ENCODE measurements around the gene TRPV4. TPM values are rescaled to one million over a fixed set of nuclear protein-coding genes. Genes with fewer than 3 reads are reported as not detected.

The TRPV4 gene
- total RNA-seq, 1 experiment from 2014 or later, result 3.1 TPM

DNA sequence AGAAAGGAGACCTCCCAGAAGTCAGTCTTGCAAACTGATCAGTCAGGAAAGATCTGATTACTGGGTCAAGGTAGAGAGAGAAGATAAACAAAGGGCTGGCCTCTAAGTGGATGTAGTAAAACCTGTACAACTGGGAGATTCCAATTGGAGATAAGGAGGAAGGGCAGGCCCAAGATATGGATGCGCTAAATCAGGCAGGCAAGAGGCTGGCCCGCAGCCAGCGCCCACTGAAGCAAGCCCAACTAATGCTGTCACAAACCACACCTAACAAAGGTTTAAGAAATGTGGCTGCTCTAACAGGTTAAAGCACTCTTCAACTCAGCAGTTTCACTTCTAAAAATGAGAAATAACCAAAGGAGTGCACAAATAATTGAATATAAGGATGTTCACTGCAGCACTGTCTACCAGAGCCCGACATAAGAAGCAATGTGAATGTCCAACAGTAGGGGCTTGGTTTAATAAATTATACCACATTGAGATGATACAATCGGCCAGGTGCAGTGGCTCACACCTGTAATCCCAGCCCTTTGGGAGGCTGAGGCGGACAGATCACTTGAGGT, 42.5 kb upstream of the TRPV4 start:
- TF ChIP-seq, protein P1, sequence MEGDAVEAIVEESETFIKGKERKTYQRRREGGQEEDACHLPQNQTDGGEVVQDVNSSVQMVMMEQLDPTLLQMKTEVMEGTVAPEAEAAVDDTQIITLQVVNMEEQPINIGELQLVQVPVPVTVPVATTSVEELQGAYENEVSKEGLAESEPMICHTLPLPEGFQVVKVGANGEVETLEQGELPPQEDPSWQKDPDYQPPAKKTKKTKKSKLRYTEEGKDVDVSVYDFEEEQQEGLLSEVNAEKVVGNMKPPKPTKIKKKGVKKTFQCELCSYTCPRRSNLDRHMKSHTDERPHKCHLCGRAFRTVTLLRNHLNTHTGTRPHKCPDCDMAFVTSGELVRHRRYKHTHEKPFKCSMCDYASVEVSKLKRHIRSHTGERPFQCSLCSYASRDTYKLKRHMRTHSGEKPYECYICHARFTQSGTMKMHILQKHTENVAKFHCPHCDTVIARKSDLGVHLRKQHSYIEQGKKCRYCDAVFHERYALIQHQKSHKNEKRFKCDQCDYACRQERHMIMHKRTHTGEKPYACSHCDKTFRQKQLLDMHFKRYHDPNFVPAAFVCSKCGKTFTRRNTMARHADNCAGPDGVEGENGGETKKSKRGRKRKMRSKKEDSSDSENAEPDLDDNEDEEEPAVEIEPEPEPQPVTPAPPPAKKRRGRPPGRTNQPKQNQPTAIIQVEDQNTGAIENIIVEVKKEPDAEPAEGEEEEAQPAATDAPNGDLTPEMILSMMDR (conservative IDR thresholded peaks at IDR 0.05), result no peak
- no peaks in the 10 kb centered on the region for H4K20me1 ChIP-seq (ENCODE audit: insufficient read depth)
- ChIA-PET POLR2A (ENCODE audit: unreplicated experiment) (interaction anchor here (0.6 kb wide), 1 partner anchor 22 kb away, joined by 7 read pairs; no protein-coding TSS in a partner anchor), CTCF (no interaction called here)
- H3K79me2 ChIP-seq (ENCODE audit: low read depth), result peaks cover 62% of the 10 kb centered on the region
- H2AFZ ChIP-seq, result no peak overlapping the region
- no peaks in the 10 kb centered on the region for H3K9me2 ChIP-seq (ENCODE audit: insufficient read depth)
- H3K27me3 ChIP-seq (ENCODE audit: insufficient read depth, low read depth), result no peaks in the 10 kb centered on the region
- peak; percentile 86 to 94 for DNase-seq
- H3F3A ChIP-seq (ENCODE audit: insufficient read depth, low read depth), result peaks cover 33% of the 10 kb centered on the region
- no TSS peak for BruUV-seq (replicated peaks)
- H3K4me2 ChIP-seq, result peak overlapping the region; percentile 82
- H3K27ac ChIP-seq, result peak overlapping the region; percentile 69
- intact Hi-C loops (cut with micrococcal nuclease; ENCODE audit: unreplicated experiment), result loop anchor here (1.0 kb wide), 2 partner anchors 10 to 22 kb away; no protein-coding TSS in a partner anchor
- H3K36me3 ChIP-seq (ENCODE audit: low read depth), result 0 out of 2 replicates have a peak, but pooled peaks cover 5% of the 10 kb centered on the region
- H3K4me3 ChIP-seq, result peak overlapping the region; percentile 41; the same call in 1 of the 2 replicates
- peaks cover 60% of the 10 kb centered on the region for H3K4me1 ChIP-seq (replicated peaks; ENCODE audit: insufficient read depth)
- no peaks in the 10 kb centered on the region for H3K9me3 ChIP-seq (ENCODE audit: insufficient read depth, low read depth)

DNA sequence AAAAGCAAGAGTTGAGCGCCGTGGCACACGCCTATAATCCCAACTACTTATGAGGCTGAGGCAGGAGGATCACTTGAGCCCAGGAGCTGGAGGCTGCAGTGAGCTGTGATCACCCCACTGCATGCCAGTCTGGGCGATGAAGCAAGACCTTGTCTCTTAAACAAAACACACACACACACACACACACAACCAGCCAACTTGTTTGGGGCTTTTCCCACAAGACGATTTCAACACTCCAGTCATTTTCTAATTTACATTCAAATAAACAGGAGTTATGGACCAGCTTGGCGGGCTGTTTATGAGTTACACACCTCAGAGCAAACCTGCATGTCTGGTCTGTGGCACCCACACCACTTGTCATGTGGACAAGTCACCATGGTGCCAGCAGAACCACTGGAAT, 40.5 kb upstream of the TRPV4 start:
- H3K4me2 ChIP-seq, result no peak overlapping the region
- H3K36me3 ChIP-seq (ENCODE audit: low read depth), result 0 out of 2 replicates have a peak, but pooled peaks cover 5% of the 10 kb centered on the region
- H3K9me3 ChIP-seq (ENCODE audit: insufficient read depth, low read depth), result no peaks in the 10 kb centered on the region
- H3F3A ChIP-seq (ENCODE audit: insufficient read depth, low read depth), result peaks cover 33% of the 10 kb centered on the region
- peaks cover 50% of the 10 kb centered on the region for H3K4me1 ChIP-seq (replicated peaks; ENCODE audit: insufficient read depth)
- BruUV-seq (replicated peaks), result no TSS peak
- CTCF ChIA-PET, result no interaction called here
- no peaks in the 10 kb centered on the region for H3K9me2 ChIP-seq (ENCODE audit: insufficient read depth)
- no peak overlapping the region for H3K27ac ChIP-seq
- no peak overlapping the region for H2AFZ ChIP-seq
- H3K27me3 ChIP-seq (ENCODE audit: insufficient read depth, low read depth), result no peaks in the 10 kb centered on the region
- TF ChIP-seq EZH2 (IDR thresholded peaks at IDR 0.05; ENCODE audit: low read depth), result no peak
- TF ChIP-seq, protein P1 (conservative IDR thresholded peaks at IDR 0.05), result no peak
- no peak overlapping the region for H3K4me3 ChIP-seq
- H4K20me1 ChIP-seq (ENCODE audit: insufficient read depth), result no peaks in the 10 kb centered on the region
- intact Hi-C loops (cut with micrococcal nuclease; ENCODE audit: unreplicated experiment), result no loop called here
- POLR2A ChIA-PET (ENCODE audit: unreplicated experiment), result no interaction called here
- peak in 1 of 2 experiments; percentile 66 for DNase-seq
- H3K79me2 ChIP-seq (ENCODE audit: low read depth), result peaks cover 48% of the 10 kb centered on the region

DNA sequence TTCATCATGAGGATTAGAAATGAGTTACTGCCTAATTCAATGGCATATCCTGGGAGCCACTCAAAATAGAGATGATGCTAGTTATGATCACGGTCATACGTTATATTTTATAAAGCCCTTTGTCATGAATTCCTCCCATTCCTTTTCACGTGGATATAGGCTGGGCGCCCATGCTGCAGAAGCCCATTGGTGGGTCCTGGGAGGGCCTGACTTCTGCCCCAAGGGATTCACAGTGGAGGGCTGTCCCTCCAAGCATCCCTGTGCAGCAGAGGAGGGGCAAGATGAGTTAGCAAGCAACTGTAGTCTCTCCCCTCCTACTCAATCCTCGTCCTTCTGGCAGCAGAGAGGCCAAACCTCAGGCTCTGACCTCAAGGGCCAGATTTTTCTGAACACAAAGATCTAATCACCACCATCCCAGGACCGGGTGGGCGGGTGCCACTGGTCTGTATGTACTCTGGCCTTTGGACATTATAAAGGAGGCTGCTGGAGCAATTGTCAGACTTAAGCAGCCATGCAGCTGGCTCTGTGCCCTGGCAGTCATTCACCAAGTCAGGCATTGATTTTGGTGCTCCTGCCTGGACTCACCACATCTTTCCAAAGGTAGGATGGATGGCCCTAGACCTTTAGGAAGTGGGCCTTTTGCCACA, 38.6 kb upstream of the TRPV4 start:
- Histone ChIP-seq H3K36me3 (ENCODE audit: low read depth) (0 out of 2 replicates have a peak, but pooled peaks cover 5% of the 10 kb centered on the region), H3K27me3 (ENCODE audit: insufficient read depth, low read depth) (no peaks in the 10 kb centered on the region), H4K20me1 (ENCODE audit: insufficient read depth) (no peaks in the 10 kb centered on the region), H3K9me2 (ENCODE audit: insufficient read depth) (no peaks in the 10 kb centered on the region), H3K4me3 (no peak overlapping the region), H3K27ac (no peak overlapping the region), H3F3A (ENCODE audit: insufficient read depth, low read depth) (peaks cover 27% of the 10 kb centered on the region), H2AFZ (no peak overlapping the region), H3K4me2 (no peak overlapping the region), H3K4me1 (replicated peaks; ENCODE audit: insufficient read depth) (peaks cover 32% of the 10 kb centered on the region), H3K9me3 (ENCODE audit: insufficient read depth, low read depth) (no peaks in the 10 kb centered on the region), H3K79me2 (ENCODE audit: low read depth) (peaks cover 29% of the 10 kb centered on the region)
- DNase-seq, result no peak
- intact Hi-C loops (cut with micrococcal nuclease; ENCODE audit: unreplicated experiment), result no loop called here
- BruUV-seq (replicated peaks), result no TSS peak
- ChIA-PET POLR2A (ENCODE audit: unreplicated experiment) (interaction anchor here (0.6 kb wide), 1 partner anchor 19 kb away, joined by 17 read pairs; no protein-coding TSS in a partner anchor), CTCF (no interaction called here)
- no peak for TF ChIP-seq EZH2 (IDR thresholded peaks at IDR 0.05; ENCODE audit: low read depth)
- TF ChIP-seq, protein P1 (conservative IDR thresholded peaks at IDR 0.05), result no peak

All from PC-9 (cell line).